GM04504 (cell line): ENCODE results near the gene FGA.

Experiments used
- DNase-seq: peaks from one replicate; pipeline ENCODE4 v3.0.0-alpha.2; 2012; ENCODE audit warnings: low read depth

Gene FGA

GRCh38 chr4:154590329-154591006 lies at the start of gene FGA:
FGA (minus strand) TSS chr4:154590742; CDS start chr4:154590687, 55 bp downstream.
- no peak for DNase-seq

GRCh38 chr4:154634058-154634457 lies 43.5 kb upstream of the FGA start:
- no peak for DNase-seq

- no peak for DNase-seq
Observed at GRCh38 chr4:154631828-154632227, 41.3 kb upstream of the FGA start.

GRCh38 chr4:154630324-154630723 lies 39.8 kb upstream of the FGA start:
- DNase-seq: no peak

GRCh38 chr4:154626793-154627484 lies 36.4 kb upstream of the FGA start:
- DNase-seq: no peak

GRCh38 chr4:154625971-154626370 lies 35.4 kb upstream of the FGA start:
- no peak for DNase-seq

- no peak for DNase-seq
Observed at GRCh38 chr4:154623995-154624394, 33.5 kb upstream of the FGA start.

GRCh38 chr4:154623436-154623835 lies 32.9 kb upstream of the FGA start:
- DNase-seq: no peak

- no peak for DNase-seq
Observed at GRCh38 chr4:154622598-154622997, 32.1 kb upstream of the FGA start.

- DNase-seq: no peak
Observed at GRCh38 chr4:154620111-154620510, 29.6 kb upstream of the FGA start.

GRCh38 chr4:154618708-154619315 lies 28.3 kb upstream of the FGA start:
- DNase-seq: no peak

- no peak for DNase-seq
Observed at GRCh38 chr4:154617820-154618317, 27.3 kb upstream of the FGA start.

GRCh38 chr4:154616731-154617130 lies 26.2 kb upstream of the FGA start:
- no peak for DNase-seq

GRCh38 chr4:154616287-154616686 lies 25.7 kb upstream of the FGA start:
- DNase-seq: no peak

GRCh38 chr4:154615211-154615610 lies 24.7 kb upstream of the FGA start:
- DNase-seq: no peak

- no peak for DNase-seq
Observed at GRCh38 chr4:154614306-154614705, 23.8 kb upstream of the FGA start.

- no peak for DNase-seq
Observed at GRCh38 chr4:154612472-154613414, 22.2 kb upstream of the FGA start, which contains the start of gene FGG. FGG (minus strand) TSS chr4:154612656; CDS start chr4:154612609, 47 bp downstream.

GRCh38 chr4:154611833-154612232 lies 21.3 kb upstream of the FGA start:
- DNase-seq: no peak

- no peak for DNase-seq
Observed at GRCh38 chr4:154610582-154610981, 20.0 kb upstream of the FGA start.

GRCh38 chr4:154609532-154609931 lies 19.0 kb upstream of the FGA start:
- DNase-seq: no peak

- no peak for DNase-seq
Observed at GRCh38 chr4:154608361-154609252, 18.1 kb upstream of the FGA start.
